GM12874 (cell line): ENCODE data around the gene GCSAM.

Experiments
- CTCF ChIP-seq: IDR thresholded peaks from 2 replicates; pipeline ENCODE4 v1.5.1; 2011; ENCODE audit warnings: low read depth, mild to moderate bottlenecking, control low read depth, low read length, moderate library complexity; ENCODE audit not compliant: insufficient read depth

GCSAM gene, protein sequence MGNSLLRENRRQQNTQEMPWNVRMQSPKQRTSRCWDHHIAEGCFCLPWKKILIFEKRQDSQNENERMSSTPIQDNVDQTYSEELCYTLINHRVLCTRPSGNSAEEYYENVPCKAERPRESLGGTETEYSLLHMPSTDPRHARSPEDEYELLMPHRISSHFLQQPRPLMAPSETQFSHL

DNA sequence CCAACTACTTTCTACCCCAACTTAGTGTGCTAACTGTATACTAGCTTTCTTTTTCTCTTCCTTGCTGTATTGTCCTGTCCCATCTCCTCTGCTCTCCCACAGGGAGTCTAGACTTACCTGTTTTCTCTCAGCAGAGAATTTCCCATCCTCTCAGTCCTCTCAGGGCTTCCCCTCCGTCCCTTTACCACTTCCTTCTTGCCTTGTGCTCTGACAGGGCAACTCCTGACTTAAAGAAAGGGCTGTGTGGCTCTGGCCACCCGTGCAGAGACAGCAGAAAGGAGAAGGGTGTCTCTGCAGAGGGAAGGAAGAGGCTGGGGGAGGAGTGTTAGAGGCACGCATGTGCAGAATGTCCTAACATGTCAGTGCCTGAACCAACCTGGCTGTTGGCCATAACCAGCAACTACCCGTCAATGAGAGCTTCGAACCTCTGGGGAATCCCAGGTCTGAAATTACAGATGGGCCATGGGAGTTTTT lies at the start of gene GCSAM:
Gene GCSAM, minus strand, starts transcription at position 274 of the 474 bp plus-strand sequence. Its CDS starts 128 bp downstream, at position 146.
- TF ChIP-seq CTCF: no peak

DNA sequence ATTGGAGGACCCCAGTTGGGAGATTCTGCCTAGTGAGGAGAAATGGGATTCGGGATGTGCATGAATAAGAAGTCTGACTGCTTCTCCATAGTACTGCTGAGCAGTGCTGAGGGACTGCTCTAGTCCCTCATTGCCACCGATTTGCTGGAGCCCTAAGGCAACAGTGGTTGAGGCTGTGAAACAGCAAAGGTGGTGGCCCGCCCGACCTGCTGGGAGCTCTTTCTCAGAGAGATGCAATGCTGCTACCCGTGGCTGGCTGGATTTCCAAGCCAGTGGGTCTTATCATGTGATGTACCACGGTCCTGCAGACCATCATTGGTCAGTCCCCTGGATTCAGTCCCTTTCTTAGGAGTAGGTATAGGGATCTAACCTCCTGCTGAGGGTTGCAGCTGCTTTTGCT lies 42.6 kb upstream of the GCSAM start:
- TF ChIP-seq CTCF: no peak

DNA sequence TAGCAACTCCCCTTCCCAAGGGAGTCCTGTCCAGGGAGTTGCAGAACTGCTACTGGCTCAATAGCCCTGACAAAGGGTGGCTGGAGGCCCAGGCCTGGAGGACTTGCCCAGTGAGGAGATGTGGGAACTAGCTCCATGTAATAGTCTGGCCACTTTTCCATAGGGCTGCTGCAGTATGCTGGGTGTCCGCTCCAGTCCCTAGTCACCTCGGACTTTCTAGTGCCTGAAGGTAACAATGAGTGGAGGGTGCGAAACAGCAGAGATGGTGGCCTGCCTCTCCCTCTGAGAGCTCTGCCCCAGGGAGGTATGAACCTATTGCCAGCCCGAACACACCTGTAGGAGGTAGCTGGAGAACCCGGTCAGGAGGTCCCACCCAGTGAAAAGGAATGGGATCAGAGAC lies 42.0 kb upstream of the GCSAM start:
- TF ChIP-seq CTCF: no peak

DNA sequence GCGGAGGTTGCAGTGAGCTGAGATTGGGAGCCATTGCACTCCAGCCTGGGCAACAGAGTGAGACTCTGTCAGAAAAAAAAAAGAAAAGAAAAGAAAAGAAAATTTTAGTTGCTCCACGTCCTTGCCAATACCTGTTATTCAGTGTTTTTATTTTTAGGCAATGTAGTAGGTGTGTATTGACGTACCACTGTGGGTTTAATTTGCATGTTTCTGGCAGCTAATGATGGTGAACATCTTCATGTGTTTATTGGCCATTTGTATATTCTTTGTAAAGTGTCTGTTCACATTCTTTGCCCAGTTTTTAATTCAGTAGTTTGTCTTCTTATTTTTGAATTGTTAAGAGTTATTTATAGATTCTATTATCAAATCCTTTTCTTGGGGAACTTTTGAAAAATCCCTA lies 38.1 kb upstream of the GCSAM start:
- no peak for TF ChIP-seq CTCF

DNA sequence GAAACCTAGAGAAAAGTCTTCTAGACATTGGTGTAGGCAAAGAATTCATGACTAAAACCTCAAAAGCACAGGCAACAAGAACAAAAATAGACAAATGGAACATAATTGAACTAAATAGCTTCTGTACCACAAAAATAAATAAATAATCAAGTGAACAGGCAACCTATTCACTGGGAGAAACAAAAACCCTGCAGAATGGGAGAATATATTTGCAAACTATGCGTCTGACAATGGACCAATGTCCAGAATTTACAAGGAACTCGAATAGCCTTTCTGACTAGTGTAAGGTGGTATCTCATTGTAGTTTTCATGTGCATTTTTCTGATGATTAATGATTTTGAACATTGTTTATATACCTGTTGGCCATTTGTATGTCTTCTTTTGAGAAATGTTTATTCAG lies 37.0 kb upstream of the GCSAM start:
- TF ChIP-seq CTCF: no peak

- no peak for TF ChIP-seq CTCF
Measured at GRCh38 chr3:112167758-112168157, 34.7 kb upstream of the GCSAM start.

- no peak for TF ChIP-seq CTCF
Measured at GRCh38 chr3:112149136-112149535, 16.1 kb upstream of the GCSAM start.
